Measurements from ENCODE around the gene OSGEP. TPM values are rescaled to one million over a fixed set of nuclear protein-coding genes. Genes with fewer than 3 reads are reported as not detected.

Gene OSGEP
- total and polyA plus RNA-seq, 2 experiments from 2014 or later: 29.0 to 59.5 TPM

- DNase-seq (ENCODE audit: low spot score) (peak; percentile 40), ATAC-seq (peak; percentile 31)
- TF ChIP-seq, protein P1, sequence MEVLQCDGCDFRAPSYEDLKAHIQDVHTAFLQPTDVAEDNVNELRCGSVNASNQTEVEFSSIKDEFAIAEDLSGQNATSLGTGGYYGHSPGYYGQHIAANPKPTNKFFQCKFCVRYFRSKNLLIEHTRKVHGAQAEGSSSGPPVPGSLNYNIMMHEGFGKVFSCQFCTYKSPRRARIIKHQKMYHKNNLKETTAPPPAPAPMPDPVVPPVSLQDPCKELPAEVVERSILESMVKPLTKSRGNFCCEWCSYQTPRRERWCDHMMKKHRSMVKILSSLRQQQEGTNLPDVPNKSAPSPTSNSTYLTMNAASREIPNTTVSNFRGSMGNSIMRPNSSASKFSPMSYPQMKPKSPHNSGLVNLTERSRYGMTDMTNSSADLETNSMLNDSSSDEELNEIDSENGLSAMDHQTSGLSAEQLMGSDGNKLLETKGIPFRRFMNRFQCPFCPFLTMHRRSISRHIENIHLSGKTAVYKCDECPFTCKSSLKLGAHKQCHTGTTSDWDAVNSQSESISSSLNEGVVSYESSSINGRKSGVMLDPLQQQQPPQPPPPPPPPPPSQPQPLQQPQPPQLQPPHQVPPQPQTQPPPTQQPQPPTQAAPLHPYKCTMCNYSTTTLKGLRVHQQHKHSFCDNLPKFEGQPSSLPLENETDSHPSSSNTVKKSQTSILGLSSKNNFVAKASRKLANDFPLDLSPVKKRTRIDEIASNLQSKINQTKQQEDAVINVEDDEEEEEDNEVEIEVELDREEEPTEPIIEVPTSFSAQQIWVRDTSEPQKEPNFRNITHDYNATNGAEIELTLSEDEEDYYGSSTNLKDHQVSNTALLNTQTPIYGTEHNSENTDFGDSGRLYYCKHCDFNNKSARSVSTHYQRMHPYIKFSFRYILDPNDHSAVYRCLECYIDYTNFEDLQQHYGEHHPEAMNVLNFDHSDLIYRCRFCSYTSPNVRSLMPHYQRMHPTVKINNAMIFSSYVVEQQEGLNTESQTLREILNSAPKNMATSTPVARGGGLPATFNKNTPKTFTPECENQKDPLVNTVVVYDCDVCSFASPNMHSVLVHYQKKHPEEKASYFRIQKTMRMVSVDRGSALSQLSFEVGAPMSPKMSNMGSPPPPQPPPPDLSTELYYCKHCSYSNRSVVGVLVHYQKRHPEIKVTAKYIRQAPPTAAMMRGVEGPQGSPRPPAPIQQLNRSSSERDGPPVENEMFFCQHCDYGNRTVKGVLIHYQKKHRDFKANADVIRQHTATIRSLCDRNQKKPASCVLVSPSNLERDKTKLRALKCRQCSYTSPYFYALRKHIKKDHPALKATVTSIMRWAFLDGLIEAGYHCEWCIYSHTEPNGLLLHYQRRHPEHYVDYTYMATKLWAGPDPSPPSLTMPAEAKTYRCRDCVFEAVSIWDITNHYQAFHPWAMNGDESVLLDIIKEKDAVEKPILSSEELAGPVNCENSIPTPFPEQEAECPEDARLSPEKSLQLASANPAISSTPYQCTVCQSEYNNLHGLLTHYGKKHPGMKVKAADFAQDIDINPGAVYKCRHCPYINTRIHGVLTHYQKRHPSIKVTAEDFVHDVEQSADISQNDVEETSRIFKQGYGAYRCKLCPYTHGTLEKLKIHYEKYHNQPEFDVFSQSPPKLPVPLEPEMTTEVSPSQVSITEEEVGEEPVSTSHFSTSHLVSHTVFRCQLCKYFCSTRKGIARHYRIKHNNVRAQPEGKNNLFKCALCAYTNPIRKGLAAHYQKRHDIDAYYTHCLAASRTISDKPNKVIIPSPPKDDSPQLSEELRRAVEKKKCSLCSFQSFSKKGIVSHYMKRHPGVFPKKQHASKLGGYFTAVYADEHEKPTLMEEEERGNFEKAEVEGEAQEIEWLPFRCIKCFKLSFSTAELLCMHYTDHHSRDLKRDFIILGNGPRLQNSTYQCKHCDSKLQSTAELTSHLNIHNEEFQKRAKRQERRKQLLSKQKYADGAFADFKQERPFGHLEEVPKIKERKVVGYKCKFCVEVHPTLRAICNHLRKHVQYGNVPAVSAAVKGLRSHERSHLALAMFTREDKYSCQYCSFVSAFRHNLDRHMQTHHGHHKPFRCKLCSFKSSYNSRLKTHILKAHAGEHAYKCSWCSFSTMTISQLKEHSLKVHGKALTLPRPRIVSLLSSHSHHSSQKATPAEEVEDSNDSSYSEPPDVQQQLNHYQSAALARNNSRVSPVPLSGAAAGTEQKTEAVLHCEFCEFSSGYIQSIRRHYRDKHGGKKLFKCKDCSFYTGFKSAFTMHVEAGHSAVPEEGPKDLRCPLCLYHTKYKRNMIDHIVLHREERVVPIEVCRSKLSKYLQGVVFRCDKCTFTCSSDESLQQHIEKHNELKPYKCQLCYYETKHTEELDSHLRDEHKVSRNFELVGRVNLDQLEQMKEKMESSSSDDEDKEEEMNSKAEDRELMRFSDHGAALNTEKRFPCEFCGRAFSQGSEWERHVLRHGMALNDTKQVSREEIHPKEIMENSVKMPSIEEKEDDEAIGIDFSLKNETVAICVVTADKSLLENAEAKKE (CRISPR knock-in tag; IDR thresholded peaks at IDR 0.05): no peak
- TF ChIP-seq NANOG (IDR thresholded peaks at IDR 0.05; ENCODE audit: borderline replicate concordance) (no peak), ZNF331 (CRISPR knock-in tag; IDR thresholded peaks at IDR 0.05; ENCODE audit: low read depth) (no peak), CREB1 (CRISPR knock-in tag; IDR thresholded peaks at IDR 0.05; ENCODE audit: low read depth) (no peak)
- Mint-ChIP-seq H3K27ac (no peak overlapping the region), H3K9me3 (no peaks in the 10 kb centered on the region; the same call in 1 of the 3 replicates), H3K27me3 (ENCODE audit: insufficient read depth, low read depth, poor library complexity) (peaks cover 8% of the 10 kb centered on the region), H3K4me3 (peak overlapping the region; percentile 93), H3K36me3 (ENCODE audit: low read depth) (no peaks in the 10 kb centered on the region; the same call in 2 of the 3 replicates), H3K4me1 (peaks cover 18% of the 10 kb centered on the region; the same call in 2 of the 3 replicates)
- no peaks in the 10 kb centered on the region for H4K20me1 ChIP-seq (replicated peaks; ENCODE audit: insufficient read depth)
- no peaks in the 10 kb centered on the region for H3K9me2 ChIP-seq (ENCODE audit: insufficient read depth)
- peaks cover 4% of the 10 kb centered on the region; the same call in 1 of the 2 replicates for H3F3A ChIP-seq (replicated peaks; ENCODE audit: low read depth)
- H3K27ac ChIP-seq (ENCODE audit: low read depth): no peak overlapping the region
- H3K36me3 ChIP-seq (ENCODE audit: insufficient read depth): no peaks in the 10 kb centered on the region
- H3K27me3 ChIP-seq (ENCODE audit: insufficient read depth): peaks cover 7% of the 10 kb centered on the region; the same call in 1 of the 2 replicates
- H3K4me2 ChIP-seq: peak overlapping the region; percentile 97
- H3K4me1 ChIP-seq (ENCODE audit: insufficient read depth): peaks cover 17% of the 10 kb centered on the region
- peaks cover 6% of the 10 kb centered on the region; the same call in 1 of the 2 replicates for H3K79me2 ChIP-seq (replicated peaks; ENCODE audit: insufficient read depth)
- H3K4me3 ChIP-seq: peak overlapping the region; percentile 99
- H2AFZ ChIP-seq: peak overlapping the region; percentile 100
These were observed 40.9 kb downstream of the OSGEP start for GRCh38 chr14:20413744-20414082.

Data from GM23338 (cell line).